Activated T-cell treated with anti-CD3 and anti-CD28 coated beads, Interleukin-2, amount 50 U/mL, for 48 hours (primary cell): Measurements from ENCODE around the gene PODXL.
A peak's percentile ranks its signal among the peaks of the same experiment; 100 is the strongest.
"Not testable (repeated sequence)": the region's sequence is repeated elsewhere in the genome, so short reads cannot be mapped to it uniquely, and the experiment has no call there.

Experiments
- DNase-seq, 2 experiments: peaks; one replicate each; pipeline ENCODE4 v3.0.0-alpha.2; 2020

PODXL gene

DNA sequence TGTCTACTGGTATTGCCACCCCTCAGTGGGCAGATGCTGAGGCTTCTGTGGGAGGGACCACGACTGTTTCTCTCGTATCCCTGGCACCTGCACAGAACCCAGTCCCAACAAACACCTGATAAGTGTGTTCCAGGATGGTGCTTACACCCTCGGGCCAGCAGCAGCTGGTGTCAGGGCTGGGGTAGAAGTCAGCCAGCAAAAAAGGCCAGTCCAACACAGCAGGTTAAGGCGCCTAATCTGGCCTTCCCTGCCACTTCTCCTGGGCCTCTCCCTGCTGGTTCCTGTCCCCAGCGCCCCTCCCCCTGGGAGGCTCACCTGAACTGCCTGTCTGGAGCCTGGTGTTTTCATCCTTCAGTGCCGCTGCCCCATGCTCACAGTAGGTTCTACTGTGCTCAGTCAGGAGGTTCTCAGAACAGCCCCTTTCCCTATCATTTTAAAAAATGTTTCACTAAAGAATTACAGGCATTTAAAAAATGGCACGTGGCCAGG lies 20.0 kb downstream of the PODXL start:
- DNase-seq, result no peak

DNA sequence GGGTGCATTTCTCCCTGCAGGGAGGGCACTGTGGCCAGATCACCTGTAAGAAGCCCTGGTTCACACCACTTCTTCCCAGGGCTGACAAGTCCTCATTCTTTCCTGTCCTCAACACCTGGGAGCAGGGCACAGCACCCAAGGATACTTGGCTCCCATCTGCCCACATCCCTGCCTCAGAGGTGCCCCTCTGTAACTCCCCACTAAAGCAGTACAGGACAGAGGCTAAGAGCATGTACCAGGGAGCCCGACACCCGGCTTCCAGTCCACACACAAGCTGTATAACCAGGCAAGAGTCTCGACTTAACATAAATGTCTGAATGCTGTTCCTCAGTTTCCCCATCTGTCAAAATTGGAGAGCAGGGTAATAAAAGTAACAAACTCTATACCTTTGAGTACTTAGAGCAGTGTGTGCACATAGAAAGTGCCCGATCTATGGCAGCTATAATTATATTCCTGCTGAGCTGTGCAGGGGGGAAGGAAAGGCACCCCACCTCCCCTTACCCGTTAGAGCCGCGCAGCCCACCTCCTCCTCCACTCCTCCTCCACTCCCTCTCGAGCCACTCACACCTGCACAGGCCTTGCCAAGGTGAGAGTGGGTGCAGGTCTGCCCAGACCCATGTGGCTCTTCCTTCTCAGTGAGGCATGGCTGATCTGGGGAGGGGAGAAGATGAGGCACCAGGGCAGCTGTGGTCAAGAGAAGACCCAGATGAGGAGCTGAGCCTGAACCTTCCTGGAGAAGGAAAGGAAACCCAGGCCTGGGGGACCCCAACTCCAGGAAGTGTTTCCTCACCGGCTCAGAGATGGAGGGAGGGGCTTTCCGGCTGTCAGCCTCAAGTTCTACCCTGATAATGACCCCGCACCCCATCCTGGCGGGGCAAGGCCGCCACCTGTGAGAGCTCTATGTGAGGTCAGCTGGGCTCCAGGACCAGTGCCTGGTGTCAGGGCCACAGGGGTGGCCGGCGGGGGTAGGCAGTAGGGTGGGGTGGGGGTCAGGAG lies 22.6 kb downstream of the PODXL start:
- no peak for DNase-seq

DNA sequence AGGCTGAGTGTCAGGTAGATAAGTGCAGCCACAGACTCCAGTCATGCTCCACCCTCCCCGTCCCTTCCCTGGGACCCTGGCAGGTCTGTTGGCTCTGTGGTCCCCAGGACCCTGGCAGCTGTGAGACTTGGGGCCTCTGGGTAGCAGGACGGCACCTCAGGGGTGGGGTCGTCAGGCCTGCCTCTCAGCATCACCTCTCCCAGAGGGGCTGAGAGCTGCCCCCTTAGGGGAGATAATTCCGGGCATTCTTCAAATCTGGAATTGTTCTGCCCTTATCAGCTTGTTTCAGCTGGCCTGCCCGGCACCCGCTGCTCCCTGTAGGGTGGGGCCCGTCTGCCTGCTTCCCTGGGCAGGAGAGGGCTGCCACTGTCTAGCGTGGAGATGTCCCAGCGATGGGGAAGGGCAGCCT lies 23.3 kb downstream of the PODXL start:
- DNase-seq, result no peak

DNA sequence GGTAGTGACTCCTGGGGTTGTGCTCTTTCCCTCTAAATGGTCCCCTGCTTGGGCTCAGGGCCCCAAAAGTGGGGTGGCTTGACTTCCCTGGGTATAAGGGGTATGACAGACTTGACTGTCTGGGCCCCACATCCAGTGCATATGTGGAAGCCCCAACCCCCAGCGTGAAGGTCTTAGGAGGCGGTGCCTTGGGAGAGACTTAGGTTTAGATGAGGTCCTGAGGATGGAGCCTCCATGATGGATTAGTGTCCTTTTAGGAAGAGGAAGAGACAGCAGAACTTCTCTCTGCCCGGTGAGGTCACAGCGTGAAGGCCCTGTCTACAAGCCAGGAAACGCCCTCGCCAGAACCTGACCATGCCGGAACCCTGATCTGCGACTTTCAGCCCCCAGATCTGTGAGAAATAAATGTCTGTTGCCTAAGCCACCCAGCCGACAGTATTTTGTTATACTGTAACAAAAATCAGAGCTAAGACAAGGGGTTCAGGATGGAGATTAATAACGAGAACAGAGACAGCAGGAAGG lies 23.8 kb downstream of the PODXL start:
- DNase-seq, result no peak

DNA sequence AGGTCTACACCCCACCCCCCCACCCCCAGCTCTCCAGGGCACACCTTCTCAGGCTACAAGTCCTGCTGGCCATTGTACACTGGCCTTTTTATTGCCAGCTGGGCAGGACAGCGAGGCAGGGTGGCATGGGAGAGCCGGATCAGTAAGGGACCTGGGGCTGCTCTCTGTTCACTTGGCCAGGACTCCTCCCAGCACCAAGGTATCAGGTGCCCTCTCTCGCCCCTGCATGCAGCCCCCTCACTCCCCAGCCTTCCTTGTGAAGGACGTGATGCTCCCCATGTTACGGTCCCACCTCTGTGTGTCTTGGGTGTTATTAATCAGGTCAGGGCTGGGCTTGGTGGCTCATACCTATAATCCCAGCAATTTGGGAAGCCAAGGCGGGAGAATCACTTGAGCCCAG lies 26.3 kb downstream of the PODXL start:
- no peak for DNase-seq

DNA sequence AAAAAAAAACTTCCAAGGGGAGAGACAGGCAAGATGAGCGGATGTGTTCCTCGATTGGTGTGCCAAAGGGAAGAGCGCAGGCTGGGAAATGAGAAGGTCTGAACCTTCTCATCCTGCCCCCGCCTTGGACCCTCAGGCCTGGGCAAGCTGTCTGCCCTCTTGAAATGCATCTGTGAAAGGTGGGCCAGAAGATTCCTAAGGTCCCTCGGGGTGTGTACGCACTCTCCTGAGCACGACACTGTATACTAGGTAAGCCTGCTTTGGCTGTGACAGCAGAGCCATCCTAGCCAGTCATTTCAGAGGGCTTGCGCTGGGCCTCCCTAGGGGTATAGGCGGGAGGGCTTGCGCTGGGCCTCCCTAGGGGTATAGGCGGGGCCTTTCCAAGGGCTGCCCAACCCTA lies 26.8 kb downstream of the PODXL start:
- DNase-seq, result no peak

DNA sequence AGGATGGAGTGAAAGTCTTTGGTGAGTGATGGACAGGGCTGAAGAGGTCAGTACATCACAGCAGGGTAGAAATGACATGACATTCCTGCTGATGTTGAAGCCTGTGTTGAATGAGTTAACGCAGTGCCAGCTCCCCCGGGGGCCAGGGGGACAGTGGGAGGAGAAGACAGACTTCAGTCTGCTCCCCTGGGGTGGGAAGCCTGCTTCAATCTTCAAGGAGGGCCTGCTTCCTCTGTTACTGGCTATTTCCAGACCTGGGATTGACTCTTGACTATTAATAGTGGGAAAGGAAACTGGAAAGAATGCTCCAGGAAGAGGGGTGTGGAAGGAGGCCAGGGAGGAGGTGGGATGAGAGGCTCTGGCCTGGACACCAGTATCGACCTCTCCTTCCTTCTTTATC lies 27.2 kb downstream of the PODXL start:
- DNase-seq, result no peak

DNA sequence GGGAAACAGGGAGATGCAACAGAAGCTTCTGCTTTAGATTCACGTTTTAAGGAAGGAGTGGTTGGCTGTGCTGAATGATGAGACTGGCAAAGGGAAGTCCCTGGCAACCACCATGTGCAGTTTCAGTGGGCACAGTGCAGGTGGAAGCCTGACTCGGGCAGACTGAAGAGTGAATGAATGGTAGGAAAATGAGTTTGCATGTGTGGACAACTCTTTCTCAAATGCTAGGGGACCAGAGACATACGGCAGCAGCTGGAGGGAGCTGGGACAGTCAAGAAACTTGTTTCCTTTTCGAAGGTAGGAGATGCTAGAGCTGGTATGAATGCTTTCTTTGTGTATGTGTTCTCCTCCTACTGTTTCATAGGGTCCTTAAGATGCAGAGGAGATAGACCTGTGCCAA lies 29.0 kb downstream of the PODXL start:
- DNase-seq, result no peak

DNA sequence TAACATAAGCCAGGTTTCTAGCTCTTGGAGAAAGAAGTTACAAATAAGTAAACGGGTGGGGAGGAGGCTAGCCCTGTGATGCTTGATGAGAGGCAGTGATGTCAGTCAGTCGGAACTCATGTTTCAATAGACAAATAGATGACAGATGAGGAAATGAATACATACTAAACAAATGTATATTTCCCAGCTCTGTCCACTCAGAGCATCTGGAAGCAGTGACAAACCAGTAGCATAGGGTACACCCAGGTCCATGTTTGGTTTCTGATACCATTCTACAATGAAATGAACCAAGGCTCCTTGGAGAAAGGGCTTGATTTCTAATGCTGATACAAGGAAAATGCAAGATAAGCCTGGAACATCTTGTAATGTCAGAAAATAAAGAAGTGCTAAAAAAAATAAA lies 30.6 kb downstream of the PODXL start:
- DNase-seq, result no peak

DNA sequence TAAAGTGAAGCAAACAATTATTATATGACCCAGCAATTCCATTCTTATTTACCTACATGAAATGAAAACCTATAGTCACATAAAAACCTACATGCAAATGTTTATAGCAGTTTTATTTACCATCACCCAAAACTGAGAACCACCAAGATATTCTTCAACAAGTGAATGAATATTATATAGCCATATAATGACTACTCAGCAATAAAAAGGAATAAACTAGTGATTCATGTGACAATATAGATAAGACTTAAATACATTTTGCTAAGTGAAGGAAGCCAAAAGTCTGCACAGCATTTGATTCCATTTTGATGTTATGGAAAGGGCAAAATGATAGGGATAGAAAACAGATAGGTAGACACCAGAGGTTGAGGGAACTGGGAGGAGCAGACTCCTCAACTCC lies 31.7 kb downstream of the PODXL start:
- no peak for DNase-seq

DNA sequence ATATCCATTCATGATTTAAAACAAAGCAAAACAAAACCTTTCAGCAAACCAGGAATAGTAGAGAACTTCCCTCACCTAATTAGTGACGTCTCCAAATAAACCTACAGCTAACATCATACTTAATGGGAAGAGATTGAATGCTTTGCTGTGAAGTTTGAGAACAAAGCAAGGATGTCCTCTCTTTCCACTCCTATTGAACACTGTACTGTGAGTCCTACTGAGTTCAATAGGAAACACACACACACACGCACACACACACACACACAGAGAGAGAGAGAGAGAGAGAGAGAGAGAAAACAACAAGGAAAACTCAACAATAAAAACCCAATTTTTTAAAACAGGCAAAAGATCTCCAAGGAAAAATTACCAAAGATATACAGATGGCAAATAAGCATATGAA lies 32.3 kb downstream of the PODXL start:
- DNase-seq, result no peak

DNA sequence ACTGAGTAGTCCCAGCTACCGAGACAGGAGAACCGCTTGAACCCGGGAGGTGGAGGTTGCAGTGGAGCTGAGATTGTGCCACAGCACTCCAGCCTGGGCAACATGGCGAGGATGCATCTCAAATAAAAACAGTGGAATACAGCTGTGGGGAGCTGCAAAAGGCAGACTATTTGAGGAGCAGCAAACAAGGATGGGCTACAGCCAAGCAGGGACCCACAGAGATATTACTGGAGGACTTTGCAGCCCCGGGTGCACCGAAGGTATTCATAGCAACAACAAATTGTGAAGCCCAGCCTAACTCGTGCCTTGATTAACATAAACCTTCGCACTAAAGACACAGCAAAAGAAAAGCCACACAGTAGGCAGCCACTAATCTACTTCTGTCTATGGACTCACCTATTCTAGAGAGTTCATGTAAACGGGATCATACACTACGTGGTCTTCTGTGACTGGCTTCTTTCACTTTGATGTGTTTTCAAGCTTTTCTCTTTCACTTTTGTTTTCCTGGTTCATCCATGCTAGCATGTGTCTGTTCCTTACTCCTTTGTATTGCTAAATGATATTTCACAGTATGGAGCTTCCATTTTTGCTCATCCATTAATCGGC lies 34.0 kb downstream of the PODXL start:
- DNase-seq, result no peak

DNA sequence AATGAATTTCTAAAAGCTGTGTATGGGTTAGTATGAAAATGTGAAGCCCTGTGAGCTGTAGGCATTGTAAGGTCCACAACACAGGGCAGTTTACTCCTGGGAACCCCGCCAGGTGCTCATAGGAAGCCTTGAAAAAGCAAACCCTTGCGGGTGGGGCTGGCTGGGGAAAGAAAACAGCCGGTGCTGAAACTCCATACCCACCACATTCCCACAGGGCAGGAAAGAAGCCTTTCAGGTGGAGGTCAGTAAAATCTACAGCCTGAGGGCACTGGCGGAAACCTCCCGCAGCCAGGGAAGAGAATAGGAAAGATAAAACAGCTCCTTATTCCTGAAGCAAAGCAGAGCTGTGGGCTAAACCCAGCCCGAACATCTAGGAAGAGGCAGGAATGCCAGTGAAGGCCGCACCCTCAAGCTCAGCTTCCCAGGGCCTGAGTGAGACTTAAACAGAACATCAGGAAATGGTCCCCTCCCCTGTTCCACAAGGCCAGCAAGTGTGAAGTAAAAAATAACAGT lies 34.7 kb downstream of the PODXL start:
- DNase-seq, result no peak

DNA sequence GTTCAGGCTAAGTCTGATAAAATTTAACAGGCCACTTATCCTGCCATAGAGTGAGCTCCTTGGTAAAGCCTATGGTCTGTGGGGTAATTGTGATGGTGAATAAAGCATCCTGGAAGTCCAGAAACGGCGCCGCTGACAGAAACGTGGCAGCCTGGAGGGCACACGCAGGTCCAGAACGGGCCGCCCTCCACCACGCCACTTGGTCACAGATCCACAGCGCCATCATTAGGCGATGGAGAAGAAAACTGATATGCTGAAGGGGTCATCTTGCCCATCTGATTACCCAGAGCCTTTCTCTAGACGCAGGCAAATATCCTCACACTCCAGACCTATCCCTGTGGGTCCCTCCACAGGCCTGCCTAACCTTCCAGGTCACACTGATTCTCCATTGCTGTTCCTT lies 37.8 kb downstream of the PODXL start:
- no peak for DNase-seq

DNA sequence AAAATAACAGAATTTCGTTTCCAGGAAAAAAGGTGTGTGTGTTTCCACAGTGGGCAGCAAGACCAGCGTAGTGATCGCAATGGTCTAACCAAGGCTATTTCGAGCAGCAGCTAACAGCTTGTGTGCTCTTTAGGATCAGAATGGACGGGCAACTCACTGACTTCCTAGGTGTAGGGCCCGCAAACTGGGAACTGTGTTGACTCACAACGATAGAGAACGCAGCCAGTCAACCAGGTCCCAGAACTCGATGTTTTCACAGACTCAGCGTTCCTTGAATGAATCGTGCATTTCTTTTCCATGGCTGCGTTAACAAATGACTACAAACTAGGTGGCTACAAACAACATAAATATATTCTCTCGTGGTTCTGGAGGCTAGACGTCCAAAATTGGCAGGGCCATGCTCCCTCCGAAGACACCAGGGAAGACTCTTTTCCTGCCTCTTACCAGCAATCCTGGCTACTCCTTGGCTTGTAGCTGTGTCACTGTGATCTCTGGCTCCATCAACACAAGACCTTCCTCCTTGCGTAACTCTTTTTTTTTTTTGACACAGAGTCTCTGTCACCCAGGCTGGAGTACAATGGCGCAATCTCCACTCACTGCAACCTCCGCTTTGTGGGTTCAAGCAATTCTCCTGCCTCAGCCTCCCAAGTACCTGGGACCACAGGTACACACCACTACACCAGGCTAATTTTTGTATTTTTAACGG lies 39.1 kb downstream of the PODXL start:
- DNase-seq, result no peak

DNA sequence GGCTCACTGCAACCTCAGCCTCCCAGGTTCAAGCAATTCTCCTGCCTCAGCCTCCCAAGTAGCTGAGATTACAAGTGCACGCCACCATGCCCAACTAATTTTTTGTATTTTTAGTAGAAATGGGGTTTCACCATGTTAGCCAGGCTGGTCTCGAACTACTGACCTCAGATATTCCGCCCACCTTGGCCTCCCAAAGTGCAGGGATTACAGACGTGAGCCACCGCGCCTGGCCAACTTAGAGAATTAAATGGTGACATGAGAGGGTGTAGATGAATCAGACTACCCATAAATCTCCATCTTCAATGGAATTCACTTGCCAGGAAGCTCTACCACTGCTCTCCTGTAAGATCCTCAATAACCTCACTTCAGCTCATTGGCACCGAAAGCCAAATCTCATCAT lies 41.0 kb downstream of the PODXL start:
- DNase-seq, result not testable (repeated sequence)

DNA sequence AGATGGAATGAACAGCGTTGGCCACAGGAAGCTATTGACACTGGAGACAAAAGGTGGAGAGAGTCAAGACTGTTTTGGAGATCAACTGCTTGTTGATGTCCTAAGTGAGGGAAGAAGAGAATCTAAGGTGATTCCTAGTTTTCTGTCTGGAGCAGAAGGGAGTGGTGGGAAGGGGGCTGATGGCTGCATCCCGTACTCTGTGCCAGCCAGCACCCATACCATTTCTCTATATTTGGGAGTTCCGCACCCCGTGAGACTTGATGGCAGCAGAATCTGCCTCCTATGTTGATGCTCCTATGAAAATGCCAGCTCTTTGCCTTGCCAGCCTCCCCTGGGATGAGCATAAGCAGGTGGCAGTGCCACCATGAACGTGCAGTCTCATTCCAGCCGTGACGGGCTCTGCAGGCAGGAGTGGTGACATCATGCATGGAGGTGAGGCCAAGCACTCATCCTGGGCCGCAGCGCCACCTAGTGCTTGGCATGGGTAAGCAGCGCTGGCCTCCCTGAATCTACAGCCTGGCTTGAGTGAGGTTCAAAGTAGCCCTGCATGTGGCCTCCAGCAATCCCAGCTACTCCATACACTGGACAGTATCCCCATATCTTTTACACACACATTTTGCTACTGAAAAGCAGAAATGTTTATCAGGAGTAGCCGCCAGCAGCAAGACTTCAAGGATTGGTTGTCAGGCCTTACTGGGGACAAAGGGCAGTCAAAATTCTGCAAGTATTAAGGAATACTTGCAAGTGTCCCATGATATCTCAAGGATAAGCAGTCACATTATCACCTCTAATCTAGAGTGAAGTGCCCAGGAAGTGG lies 43.0 kb downstream of the PODXL start:
- peak; percentile 88 to 89 for DNase-seq

DNA sequence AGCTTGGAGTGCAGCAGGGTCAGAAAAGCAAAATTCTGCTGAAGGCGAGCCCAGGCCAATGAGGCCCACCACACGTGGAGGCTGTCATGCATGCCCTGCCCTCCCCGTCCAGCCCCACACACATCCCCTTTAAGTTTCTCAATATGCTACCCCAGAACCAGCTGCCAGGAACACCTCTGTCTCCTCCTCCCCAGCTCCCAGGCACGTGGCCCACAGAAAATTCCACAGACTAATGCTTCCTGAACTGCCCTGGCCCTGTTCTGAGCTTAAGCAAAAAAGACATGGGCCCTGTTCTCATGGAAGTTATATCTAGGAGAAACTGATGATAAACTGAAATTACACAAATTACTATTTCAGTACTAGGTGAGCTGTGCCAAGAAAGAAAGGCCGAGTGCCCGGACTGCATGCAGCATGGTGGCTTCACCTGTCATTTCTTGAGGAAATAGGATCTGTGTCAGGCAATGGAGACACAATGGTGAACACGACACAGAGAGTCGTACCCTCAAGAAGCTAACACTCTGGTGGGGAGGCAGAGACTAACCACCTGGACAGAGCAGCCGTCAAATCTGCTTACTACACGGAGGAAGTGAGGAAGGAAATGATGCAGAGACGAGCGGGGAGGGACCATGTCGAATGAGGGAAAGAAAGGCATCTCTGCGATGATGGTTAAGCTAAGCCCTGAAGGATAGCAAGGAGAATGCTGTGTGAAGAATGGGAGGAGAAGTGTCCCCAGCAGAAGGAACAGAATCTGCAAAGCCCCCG lies 44.5 kb downstream of the PODXL start:
- no peak for DNase-seq

DNA sequence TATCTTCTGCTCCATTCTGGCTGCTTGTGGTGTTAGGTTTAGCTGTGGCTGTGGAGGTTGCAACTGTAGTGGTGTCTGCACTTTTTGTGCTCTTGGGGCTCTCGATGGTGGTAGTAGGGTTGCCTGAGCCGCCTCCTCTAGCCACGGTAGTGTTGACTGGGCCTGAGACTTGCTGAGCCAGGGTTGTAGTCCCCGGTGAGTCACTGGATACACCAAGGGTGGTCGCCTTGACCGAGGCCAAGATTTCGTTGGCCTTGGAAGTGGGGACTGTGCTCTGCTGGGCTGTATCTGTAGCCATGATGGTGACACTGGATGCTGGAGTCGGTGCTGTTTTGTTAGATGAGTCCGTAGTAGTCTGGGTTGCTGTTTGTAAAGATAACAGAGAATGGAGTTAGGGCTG lies 45.4 kb downstream of the PODXL start:
- no peak for DNase-seq

DNA sequence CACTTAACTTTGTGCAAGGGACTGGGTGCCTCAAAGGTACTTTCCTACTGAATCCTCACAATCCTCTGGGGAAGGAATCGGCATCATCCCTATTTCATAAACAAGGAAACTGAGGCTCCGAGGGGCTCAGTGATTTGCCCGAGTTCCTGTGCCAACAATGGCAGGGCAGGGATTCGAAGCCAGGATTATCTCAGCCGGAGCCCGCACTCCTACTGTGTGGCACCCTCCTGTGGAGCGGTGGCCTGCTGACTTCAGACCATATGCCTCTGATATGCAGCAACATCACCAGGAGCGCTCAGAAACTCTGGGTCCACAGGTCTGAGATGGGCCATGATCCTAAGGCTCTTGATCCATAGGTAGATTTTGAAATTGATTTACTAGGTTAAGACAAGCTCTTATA lies 46.6 kb downstream of the PODXL start:
- DNase-seq, result no peak

DNA sequence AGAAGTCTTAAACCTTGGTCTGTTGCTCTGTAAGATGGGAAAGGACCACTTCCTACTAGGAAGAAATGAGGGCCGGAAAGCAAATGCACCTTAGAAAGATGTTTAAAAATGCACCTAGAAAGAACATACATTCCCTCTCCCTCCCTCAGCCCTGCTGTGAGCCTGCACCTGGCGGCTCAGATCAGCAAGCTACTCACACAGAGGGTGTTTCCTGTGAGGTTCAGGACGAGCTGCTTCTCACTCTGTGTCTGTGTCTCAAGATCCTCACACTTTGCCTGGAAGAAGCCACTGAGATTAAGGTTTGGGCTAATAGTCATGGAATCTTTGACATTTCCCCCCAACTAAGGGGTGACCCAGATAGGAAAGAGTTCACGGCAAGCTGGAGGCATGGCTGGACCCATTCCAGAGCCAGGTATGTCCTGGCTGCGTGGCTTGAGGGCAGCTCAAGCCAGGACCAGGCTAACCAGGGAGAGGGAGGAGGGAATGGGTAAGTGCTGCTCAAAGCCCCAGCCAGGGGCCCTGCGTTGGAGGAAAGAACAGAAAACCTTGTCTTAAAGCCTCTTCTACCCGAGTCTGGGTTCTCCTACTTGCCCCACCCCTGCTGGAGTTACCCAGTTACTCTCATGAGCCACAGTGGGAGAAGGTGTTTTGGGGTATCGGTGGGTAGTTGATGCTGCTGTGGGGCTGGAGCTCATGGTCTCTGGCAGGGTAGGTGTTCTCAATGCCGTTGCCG lies 47.5 kb downstream of the PODXL start:
- no peak for DNase-seq
